Cerebellar nuclear complex (tissue), 1 donor: ENCODE measurements around the gene R3HDM4.
"Not testable (repeated sequence)": the region's sequence is repeated elsewhere in the genome, so short reads cannot be mapped to it uniquely, and the experiment has no call there.

Experiments used
- DNase-seq, 2 experiments: peaks; one replicate each; lab custom pipeline; 2025; lab: John Stamatoyannopoulos, UW

R3HDM4 gene

GRCh38 chr19:892243-892893 lies 20.7 kb downstream of the R3HDM4 start:
- no peak for DNase-seq

DNA sequence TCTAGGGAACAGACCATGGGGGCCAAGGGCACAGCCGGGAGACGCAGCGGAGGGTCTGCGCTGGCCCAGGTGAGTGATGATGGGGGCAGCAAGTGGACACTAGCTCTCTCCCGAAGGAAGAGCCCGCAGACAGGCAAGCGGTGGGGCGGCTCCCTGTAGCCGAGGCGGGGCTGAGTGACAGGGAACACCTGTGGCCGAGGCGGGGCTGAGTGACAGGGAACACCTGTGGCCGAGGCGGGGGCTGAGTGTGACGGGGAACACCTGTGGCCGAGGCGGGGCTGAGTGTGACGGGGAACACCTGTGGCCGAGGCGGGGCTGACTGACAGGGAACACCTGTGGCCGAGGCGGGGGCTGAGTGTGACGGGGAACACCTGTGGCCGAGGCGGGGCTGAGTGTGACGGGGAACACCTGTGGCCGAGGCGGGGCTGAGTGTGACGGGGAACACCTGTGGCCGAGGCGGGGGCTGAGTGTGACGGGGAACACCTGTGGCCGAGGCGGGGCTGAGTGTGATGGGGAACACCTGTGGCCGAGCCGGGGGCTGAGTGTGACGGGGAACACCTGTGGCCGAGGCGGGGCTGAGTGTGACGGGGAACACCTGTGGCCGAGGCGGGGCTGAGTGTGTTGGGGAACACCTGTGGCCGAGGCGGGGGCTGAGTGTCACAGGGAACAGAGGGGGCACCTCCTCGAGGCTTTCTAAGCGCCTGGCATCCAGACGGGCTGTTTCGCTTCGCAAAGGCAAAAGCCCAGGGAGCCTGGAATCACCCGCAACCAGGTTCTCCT lies 21.4 kb downstream of the R3HDM4 start:
- DNase-seq, result not testable (repeated sequence)

DNA sequence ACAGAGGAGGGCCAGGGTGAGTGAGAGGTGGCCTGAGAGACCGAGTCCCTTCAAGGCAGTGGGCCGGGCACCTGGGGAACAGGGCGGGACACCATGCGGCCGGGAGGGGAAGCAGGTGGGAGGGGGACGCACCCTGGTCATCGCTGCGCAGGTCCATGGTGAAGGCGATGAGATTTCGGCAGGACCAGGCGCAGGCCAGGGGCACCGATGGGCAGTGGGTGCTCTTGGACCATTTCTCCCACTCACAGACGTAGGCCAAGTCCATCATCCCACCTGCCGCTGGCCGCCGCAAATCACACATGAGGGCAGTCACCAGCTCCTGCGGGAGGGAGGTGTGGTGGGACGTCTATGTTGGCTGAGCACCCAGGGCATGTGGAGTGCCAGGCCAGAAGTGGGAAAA lies 22.2 kb downstream of the R3HDM4 start:
- no peak for DNase-seq

DNA sequence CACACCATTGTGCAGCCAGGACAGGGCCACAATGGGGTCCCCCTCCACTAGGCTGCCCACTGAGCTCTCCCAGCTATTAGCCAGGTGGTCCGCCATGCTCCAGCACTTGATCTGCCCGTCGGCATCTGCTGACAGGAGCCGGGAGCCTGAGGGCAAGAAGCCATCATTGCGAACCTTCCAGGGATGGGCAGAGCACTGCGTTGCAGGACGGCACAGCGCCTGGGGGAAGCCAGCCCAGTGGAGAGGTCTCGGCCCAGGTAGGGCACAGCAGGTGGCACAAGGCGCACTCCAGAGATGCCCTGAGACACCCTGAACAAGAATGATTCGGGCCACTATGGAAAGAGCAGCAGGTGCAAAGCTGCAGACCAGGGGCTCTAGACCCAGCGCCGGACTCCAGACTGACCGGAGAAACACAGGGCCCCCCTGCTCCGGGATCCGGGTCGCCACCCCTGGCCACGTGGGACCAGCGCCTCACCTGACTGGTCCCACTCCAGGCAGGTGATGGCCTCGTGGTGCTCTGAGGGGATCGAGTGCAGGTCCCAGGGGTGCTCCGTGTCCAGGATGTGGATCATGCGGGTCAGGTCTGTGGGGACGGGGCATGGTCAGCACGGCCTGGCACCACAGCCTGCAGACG lies 23.2 kb downstream of the R3HDM4 start:
- DNase-seq, result no peak

GRCh38 chr19:888581-889385 lies 24.2 kb downstream of the R3HDM4 start:
- no peak for DNase-seq

- DNase-seq, result no peak
Measured at GRCh38 chr19:887599-887998, 25.4 kb downstream of the R3HDM4 start.

- DNase-seq, result no peak
Measured at GRCh38 chr19:887072-887471, 25.9 kb downstream of the R3HDM4 start.

DNA sequence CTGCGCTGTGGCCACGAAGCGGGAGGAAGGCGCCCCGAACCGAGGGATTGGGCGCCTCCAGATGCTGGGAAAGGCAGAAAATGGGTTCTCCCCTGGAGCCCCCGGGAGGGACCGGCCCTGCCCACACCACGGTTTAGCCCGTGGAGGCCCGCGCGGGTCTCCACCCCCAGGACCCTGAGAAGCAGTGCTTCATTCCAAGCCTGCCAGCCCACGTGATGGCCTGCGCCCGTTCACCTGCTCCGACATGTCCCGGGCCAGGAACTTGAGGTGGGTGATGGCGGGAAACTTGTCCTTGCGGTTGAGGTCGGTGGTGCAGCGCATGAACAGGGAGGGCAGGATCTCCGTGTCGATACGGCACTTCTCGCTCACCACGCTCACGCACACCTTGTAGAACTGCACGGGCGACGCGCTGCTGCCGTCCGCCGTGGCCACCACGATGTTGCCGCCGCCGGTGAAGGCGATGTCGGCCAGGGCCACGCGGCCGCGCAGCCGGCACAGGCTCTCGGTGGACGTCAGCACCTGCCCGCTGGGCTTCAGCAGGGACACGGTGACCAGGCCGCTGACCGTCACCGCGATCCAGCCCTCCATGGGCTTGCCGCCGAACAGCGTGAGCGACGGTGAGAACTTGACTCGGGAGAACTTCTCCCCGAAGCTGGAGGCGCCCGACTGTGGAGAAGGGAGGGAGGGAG lies 27.3 kb downstream of the R3HDM4 start:
- DNase-seq, result no peak

- no peak for DNase-seq
Measured at GRCh38 chr19:884420-885211, 28.4 kb downstream of the R3HDM4 start.

DNA sequence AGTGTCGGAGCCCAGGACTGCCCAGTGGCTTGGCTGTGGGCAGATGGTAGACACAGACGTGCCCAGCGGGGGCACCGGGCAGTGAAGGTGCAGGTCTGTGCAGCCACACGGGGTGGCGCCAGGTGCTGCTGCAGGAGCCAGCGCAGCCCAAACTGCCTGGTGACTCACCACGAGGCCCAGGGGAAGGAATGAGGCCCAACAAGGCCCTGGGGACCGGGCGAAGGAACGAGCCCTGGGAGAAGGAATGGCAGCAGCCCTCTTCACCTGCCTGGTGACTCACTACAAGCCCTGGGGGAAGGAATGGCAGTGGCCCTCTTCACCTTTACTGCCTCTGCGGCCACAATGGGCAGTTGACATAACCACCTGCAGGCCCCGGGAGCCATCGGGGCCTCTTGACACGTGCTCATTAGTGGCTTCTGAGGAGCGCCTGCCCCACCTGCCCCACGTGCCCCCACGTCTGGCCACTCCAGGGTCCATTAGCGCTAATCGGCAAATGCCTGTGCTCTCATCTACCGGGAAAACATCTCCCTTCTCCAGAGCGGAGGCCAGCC lies 29.3 kb downstream of the R3HDM4 start:
- peak in 1 of 2 experiments; percentile 5 for DNase-seq

- no peak for DNase-seq
Measured at GRCh38 chr19:882871-883497, 30.0 kb downstream of the R3HDM4 start.

DNA sequence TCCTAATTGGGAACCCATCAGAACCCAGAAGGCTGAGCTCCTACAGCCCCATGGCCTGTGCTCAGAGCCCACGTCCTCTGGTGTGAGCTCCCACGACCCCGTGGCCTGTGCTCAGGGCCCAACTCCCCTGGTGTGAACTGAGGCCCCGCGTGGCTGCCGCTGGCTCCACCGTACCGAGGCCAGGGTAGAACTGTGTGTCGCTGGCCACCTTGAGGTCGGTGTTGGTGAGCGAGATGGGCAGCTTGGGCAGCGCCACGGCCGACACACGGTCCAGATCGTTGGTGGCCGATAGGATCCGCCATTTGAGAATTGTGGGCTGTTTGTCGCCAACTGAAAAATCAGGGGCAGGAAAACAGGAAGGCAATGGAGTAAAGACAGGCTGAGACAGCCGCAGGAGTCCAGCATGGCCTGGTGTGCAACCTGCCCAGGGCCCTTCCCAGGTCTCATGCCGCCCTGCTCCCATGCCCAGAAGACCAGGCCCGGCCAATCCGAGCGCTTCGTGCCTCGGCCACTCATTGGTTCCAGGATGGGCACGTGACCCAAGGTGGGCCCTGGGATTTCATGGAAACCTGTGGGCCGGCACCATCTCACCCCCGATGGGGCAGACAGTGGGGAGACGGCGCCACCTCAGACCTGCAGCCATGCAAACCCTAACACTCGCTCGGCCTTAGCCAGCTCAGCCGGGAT lies 31.5 kb downstream of the R3HDM4 start:
- no peak for DNase-seq

GRCh38 chr19:879711-880438 lies 33.1 kb downstream of the R3HDM4 start:
- DNase-seq, result no peak

GRCh38 chr19:878751-879561 lies 34.1 kb downstream of the R3HDM4 start:
- DNase-seq, result not testable (repeated sequence)

DNA sequence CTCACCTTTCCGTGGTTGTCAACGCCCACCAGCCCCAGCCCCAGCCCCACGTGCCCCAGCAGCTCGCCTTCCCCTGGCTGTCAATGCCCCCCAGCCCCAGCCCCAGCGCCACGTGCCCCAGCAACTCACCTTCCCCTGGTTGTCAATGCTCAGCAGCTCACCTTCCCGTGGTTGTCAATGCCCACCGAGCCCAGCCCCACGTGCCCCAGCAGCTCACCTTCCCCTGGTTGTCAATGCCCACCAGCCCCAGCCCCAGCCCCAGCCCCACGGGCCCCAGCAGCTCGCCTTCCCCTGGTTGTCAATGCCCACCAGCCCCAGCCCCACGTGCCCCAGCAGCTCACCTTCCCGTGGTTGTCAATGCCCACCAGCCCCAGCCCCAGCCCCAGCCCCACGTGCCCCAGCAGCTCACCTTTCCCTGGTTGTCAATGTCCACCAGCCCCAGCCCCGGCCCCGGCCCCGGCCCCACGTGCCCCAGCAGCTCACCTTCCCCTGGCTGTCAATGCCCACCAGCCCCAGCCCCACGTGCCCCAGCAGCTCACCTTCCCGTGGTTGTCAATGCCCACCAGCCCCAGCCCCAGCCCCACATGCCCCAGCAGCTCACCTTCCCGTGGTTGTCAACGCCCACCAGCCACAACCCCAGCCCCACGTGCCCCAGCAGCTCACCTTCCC lies 34.9 kb downstream of the R3HDM4 start:
- not testable (repeated sequence) for DNase-seq

- no peak for DNase-seq
Measured at GRCh38 chr19:876780-877314, 36.2 kb downstream of the R3HDM4 start.

DNA sequence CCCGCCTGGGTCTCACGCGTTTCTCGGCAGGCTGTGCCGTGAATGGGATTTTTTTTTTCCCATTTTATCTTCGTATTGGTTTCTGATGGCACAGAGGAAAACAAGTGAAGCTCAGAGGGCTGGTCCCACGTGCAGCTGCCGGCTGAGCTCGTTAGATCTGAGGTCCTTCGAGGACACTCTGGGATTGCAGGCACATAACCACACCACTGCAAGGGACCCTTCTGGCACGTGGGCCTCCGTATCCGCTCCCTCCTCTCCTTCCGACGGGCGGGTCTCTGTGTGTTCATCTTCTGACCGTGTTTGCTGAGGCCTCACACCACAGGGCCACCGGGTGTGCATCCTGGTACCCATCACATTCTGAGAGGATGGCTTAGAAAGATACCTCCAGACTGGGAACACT lies 36.9 kb downstream of the R3HDM4 start:
- no peak for DNase-seq
